HepG2 (cell line): ENCODE measurements around the gene TMED6. TPM values are rescaled to one million over a fixed set of nuclear protein-coding genes. Genes with fewer than 3 reads are reported as not detected.
A peak's percentile ranks its signal among the peaks of the same experiment; 100 is the strongest.

Experiments used
- ATAC-seq: fragments of 200-7000 bp; cut with Tn5 transposase; 3 replicates; pipeline ENCODE4 v1.9.1; 2020; ENCODE audit warnings: mild to moderate bottlenecking, moderate library complexity
- BruUV-seq: library from RNA; stranded (reverse); fragments of 400-500 nt; replicated peaks from 2 replicates; lab custom pipeline; 2021; lab: Mats Ljungman, UMichigan
- CTCF ChIA-PET: fragments of 300-600 bp; formaldehyde crosslinking; extraction: SDS; loops from one replicate; lab custom pipeline; 2021; ENCODE audit warnings: low total read pairs, inconsistent platforms, low intra/inter-chr PET ratio; lab: Yijun Ruan, JAX
- POLR2A ChIA-PET: fragments of 350-600 bp; sonication (Branson Sonifier 250); formaldehyde crosslinking; loops from one replicate; lab custom pipeline; 2020; ENCODE audit warnings: antibody characterized with exemption, inconsistent platforms; lab: Yijun Ruan, JAX
- DNase-seq: peaks from one replicate; pipeline ENCODE4 v3.0.0-alpha.2; 2015; ENCODE audit warnings: low spot score
- FAIRE-seq: peaks from 3 replicates; lab custom pipeline; 2011; peaks lifted over from hg19 to GRCh38; lab: Jason Lieb, UNC
- H2AFZ ChIP-seq: one replicate; pipeline ENCODE4 v1.6.1; 2011; ENCODE audit warnings: low read length, inconsistent platforms
- H3K27ac ChIP-seq: fragments of 300-600 bp; 3 replicates; pipeline ENCODE4 v1.8.0; 2011; ENCODE audit warnings: mixed run types, mild to moderate bottlenecking, mixed read lengths, low read length, inconsistent platforms; ENCODE audit not compliant: insufficient read depth; ENCODE audit errors: extremely low read length
- H3K27me3 ChIP-seq, 2 experiments: fragments of 200-600 bp in 1 of 2; 2 replicates in 1 of 2; 3 replicates in 1 of 2; pipeline versions ENCODE4 v1.6.0 to v1.8.0; 2011; ENCODE audit warnings: low read length in 2 of 2, mild to moderate bottlenecking in 2 of 2, moderate library complexity in 2 of 2, inconsistent platforms in 1 of 2; ENCODE audit not compliant: insufficient read depth in 2 of 2, control insufficient read depth in 1 of 2
- H3K36me3 ChIP-seq, 2 experiments: fragments of 200-600 bp in 1 of 2; replicated peaks in 1 of 2; 2 replicates in 1 of 2; 3 replicates in 1 of 2; pipeline versions ENCODE4 v1.5.1 to v1.8.0; 2011; ENCODE audit warnings: low read length in 2 of 2, inconsistent platforms in 1 of 2; ENCODE audit not compliant: insufficient read depth in 2 of 2, control insufficient read depth in 1 of 2
- H3K4me1 ChIP-seq: 2 replicates; pipeline ENCODE4 v1.5.1; 2012; ENCODE audit warnings: low read length, inconsistent platforms; ENCODE audit not compliant: insufficient read depth
- H3K4me2 ChIP-seq: 2 replicates; pipeline ENCODE4 v1.6.0; 2011; ENCODE audit warnings: low read depth, low read length, inconsistent platforms
- H3K4me3 ChIP-seq, 3 experiments: fragments of 200-600 bp in 1 of 3; sonication (generic), shearing (Covaris generic) in 1 of 3; replicated peaks in 1 of 3; 2 replicates each; pipeline ENCODE4 v1.5.1; 2011 to 2016; ENCODE audit warnings: low read length in 3 of 3, inconsistent platforms in 2 of 3, low read depth in 2 of 3, mild to moderate bottlenecking in 2 of 3, control low read depth in 1 of 3, mixed read lengths in 1 of 3; ENCODE audit not compliant: insufficient read depth in 1 of 3
- H3K79me2 ChIP-seq: one replicate; pipeline ENCODE4 v1.6.1; 2011; ENCODE audit warnings: low read length, inconsistent platforms; ENCODE audit not compliant: insufficient read depth
- H3K9ac ChIP-seq: 2 replicates; pipeline ENCODE4 v1.6.0; 2011; ENCODE audit warnings: mild to moderate bottlenecking, low read depth, low read length, inconsistent platforms; ENCODE audit not compliant: insufficient read depth
- H3K9me3 ChIP-seq: 2 replicates; pipeline ENCODE4 v1.5.1; 2012; ENCODE audit warnings: mild to moderate bottlenecking, low read length
- H4K20me1 ChIP-seq: 2 replicates; pipeline ENCODE4 v1.6.0; 2011; ENCODE audit warnings: inconsistent platforms, mild to moderate bottlenecking, low read length, moderate library complexity; ENCODE audit not compliant: insufficient read depth
- BRD4 ChIP-seq: sonication (generic); formaldehyde crosslinking; IDR thresholded peaks from 2 replicates; pipeline ENCODE4 v1.4.0; 2020; ENCODE audit warnings: missing genetic modification reagents
- GATA4 ChIP-seq: sonication (generic); IDR thresholded peaks from 2 replicates; pipeline ENCODE4 v1.6.1; 2016; ENCODE audit warnings: antibody characterized with exemption, low read depth, borderline replicate concordance
- GTF3A ChIP-seq: sonication (generic); formaldehyde crosslinking; conservative IDR thresholded peaks from 2 replicates; pipeline ENCODE4 v1.4.0; 2020; ENCODE audit warnings: mild to moderate bottlenecking, missing genetic modification reagents
- KDM2A ChIP-seq: sonication (generic); formaldehyde crosslinking; IDR thresholded peaks from 2 replicates; pipeline ENCODE4 v1.4.0; 2020; ENCODE audit warnings: low read depth, missing genetic modification reagents, borderline replicate concordance
- NR1H2 ChIP-seq: sonication (generic); formaldehyde crosslinking; IDR thresholded peaks from 2 replicates; pipeline ENCODE4 v1.8.1; 2022; ENCODE audit warnings: low read depth, missing genetic modification reagents, borderline replicate concordance
- POLR2A ChIP-seq, 2 experiments: IDR thresholded peaks; 2 replicates each; pipeline ENCODE4 v1.6.1; 2011; ENCODE audit warnings: low read depth in 2 of 2, low read length in 2 of 2, mild to moderate bottlenecking in 1 of 2, moderate library complexity in 1 of 2; ENCODE audit not compliant: insufficient read depth in 1 of 2
- SMC3 ChIP-seq: IDR thresholded peaks from 2 replicates; pipeline ENCODE4 v1.6.1; 2011; ENCODE audit warnings: low read length, improper control_type of control experiment
- TAF15 ChIP-seq: fragments of 200-400 bp; formaldehyde crosslinking; IDR thresholded peaks from one replicate; pipeline ENCODE4 v1.6.1; 2018; ENCODE audit warnings: mild to moderate bottlenecking, low read depth, low read length; ENCODE audit not compliant: poor library complexity, severe bottlenecking
- THAP8 ChIP-seq: sonication (generic); formaldehyde crosslinking; IDR thresholded peaks from 2 replicates; pipeline ENCODE4 v1.5.1; 2020; ENCODE audit warnings: missing genetic modification reagents, mild to moderate bottlenecking, borderline replicate concordance
- ZNF232 ChIP-seq: sonication (generic); formaldehyde crosslinking; IDR thresholded peaks from 2 replicates; pipeline ENCODE4 v1.4.0; 2020; ENCODE audit warnings: missing genetic modification reagents, borderline replicate concordance
- ZNF274 ChIP-seq: sonication (generic); formaldehyde crosslinking; IDR thresholded peaks from 2 replicates; pipeline ENCODE4 v1.5.1; 2020; ENCODE audit warnings: mild to moderate bottlenecking, missing genetic modification reagents
- ZNF441 ChIP-seq: sonication (generic); formaldehyde crosslinking; IDR thresholded peaks from 2 replicates; pipeline ENCODE4 v1.7.0; 2021; ENCODE audit warnings: missing genetic modification reagents, borderline replicate concordance
- ZNF703 ChIP-seq: sonication (generic); formaldehyde crosslinking; IDR thresholded peaks from 2 replicates; pipeline ENCODE4 v1.5.1; 2020; ENCODE audit warnings: missing genetic modification reagents, mild to moderate bottlenecking, moderate library complexity, borderline replicate concordance
- ZNF788 ChIP-seq: sonication (generic); formaldehyde crosslinking; IDR thresholded peaks from 2 replicates; pipeline ENCODE4 v1.5.0; 2020; ENCODE audit warnings: mild to moderate bottlenecking, missing genetic modification reagents, borderline replicate concordance
- ZSCAN22 ChIP-seq: sonication (generic); formaldehyde crosslinking; IDR thresholded peaks from 2 replicates; pipeline ENCODE4 v1.4.0; 2020; ENCODE audit warnings: mild to moderate bottlenecking, missing genetic modification reagents
- WGBS: methylation state at CpG from one replicate; pipeline ENCODE4 v1.1.6; 2017; ENCODE audit warnings: low lambda C conversion rate; 5-methylcytosine and 5-hydroxymethylcytosine counted together
- in situ Hi-C: cut with HindIII; loops from 2 replicates; pipeline ENCODE4 v1.10.0; 2017; ENCODE audit warnings: low pct_unique_long_range_greater_than_20kb; ENCODE audit not compliant: extremely low pct_ligation_motif_present
- intact Hi-C: fragments of 100-400 bp; cut with micrococcal nuclease; formaldehyde crosslinking; loops from one replicate; pipeline ENCODE4 v1.10.0; 2022; ENCODE audit not compliant: unreplicated experiment
- polyA plus RNA-seq, 8 experiments: library from polyadenylated mRNA; depleted of rRNA in 3 of 8; stranded (reverse) in 7 of 8; unstranded in 1 of 8; fragments of >200 nt; fragmentation: Illumina TruSeq in 4 of 8; extraction: Trizol in 4 of 8; gene quantifications; 2 replicates each; pipeline versions ENCODE4 v1.2.1 to v1.2.3, GENCODE V29; 2011 to 2016; ENCODE audit warnings: low read depth in 4 of 8, missing spikeins in 1 of 8, mixed read lengths in 1 of 8; ENCODE audit not compliant: insufficient read depth in 1 of 8
- total RNA-seq, 5 experiments: library from RNA; depleted of rRNA; stranded (reverse); fragments of >200 nt; fragmentation: Illumina TruSeq; extraction: Trizol; gene quantifications; 2 replicates each; pipeline ENCODE4 v1.2.3, GENCODE V29; 2016; ENCODE audit warnings: low read depth in 1 of 5
- TF ChIP-seq, protein P1 (sequence below): sonication (generic); formaldehyde crosslinking; IDR thresholded peaks from 2 replicates; pipeline ENCODE4 v1.5.0; 2020; ENCODE audit warnings: mild to moderate bottlenecking, missing genetic modification reagents, borderline replicate concordance

Gene TMED6
- total and polyA plus RNA-seq, 2 of the 13 experiments (the other 11 are each of a cell fraction or from before 2014, with no cell fraction given) = 9.8 to 14.4 TPM

DNA sequence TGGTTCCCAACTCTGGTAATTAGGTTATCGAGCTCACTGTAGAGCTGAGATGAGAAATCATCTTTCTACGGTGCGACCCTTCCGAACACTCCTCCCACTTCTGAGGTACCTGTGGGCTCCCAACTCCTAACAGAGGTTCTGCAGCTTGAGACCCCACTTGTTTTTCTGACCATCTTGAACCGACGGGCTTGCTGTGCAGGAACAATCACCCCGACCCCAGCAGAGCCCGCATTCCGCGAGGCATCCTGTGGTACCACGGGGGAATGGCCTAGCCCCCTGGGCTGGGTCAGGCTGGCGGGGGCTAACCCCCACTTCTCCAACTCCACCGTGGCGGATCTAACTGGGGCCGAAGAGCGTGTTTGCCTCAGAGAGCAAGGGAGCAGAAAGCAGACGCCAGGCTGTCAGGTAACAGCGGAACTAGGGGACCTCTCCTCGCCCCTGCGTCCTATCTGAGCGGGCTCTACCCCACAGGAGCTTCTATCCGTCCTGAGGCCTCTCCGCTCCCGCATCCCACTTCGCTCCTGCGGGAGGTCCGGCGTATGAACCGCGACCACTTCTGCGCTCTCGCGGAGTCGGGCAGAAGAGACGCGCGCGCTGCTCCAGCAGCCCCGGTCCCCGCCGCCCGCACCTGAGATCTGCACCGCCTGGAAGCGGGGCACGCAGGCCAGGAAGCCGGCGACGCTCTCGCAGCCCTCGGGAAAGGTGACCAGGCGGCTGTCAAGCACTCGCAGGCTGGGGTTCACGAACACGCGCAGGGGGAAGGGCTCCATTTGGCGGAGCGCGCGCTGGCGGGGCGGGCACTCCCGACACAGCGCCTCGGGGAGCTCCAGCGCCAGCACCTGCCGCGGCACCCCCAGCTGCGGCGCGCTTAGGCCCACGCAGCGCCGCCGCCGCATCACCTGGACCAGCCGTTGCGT is 22.0 kb downstream of the TMED6 start:
- WGBS = 12% methylated on average over 43 of the region's 77 CpGs
- peaks cover 63% of the 10 kb centered on the region for H3K79me2 ChIP-seq
- ATAC-seq = peak; percentile 25
- H3K4me1 ChIP-seq = peaks cover 58% of the 10 kb centered on the region
- BruUV-seq = no TSS peak
- H3K9ac ChIP-seq = peak overlapping the region; percentile 88
- intact Hi-C loops = loop anchor here (1.0 kb wide), 1 partner anchor 10 kb away; the partner anchor contains the start of genes COG8 and NIP7
- H3K4me2 ChIP-seq = peak overlapping the region; percentile 80
- H3K27me3 ChIP-seq = no peaks in the 10 kb centered on the region
- ChIA-PET CTCF (interaction anchor here (1.3 kb wide), 1 partner anchor 10 kb away, joined by 4 read pairs; the partner anchor contains the start of genes COG8 and NIP7), POLR2A (interaction anchor here (0.9 to 5.8 kb wide), 7 partner anchors 10 to 142 kb away, joined by 3 to 52 read pairs (median 5); partner anchors contain the start of genes COG8, NIP7, SNTB2 and TMED6)
- H4K20me1 ChIP-seq = peaks cover 31% of the 10 kb centered on the region
- H3K36me3 ChIP-seq = peaks cover 14 to 41% of the 10 kb centered on the region in 2 experiments
- FAIRE-seq = no peak
- in situ Hi-C loops = no loop called here
- no peaks in the 10 kb centered on the region for H3K9me3 ChIP-seq
- peak overlapping the region; percentile 70 to 88 (median 84) for H3K4me3 ChIP-seq
- H3K27ac ChIP-seq = peak overlapping the region; percentile 87
- no peak for DNase-seq
- no peak overlapping the region for H2AFZ ChIP-seq
- TF ChIP-seq ZNF441 (CRISPR knock-in tag) (peak; percentile 6; the same call in 1 of the 2 replicates), NR1H2 (peak; percentile 77; the same call in 1 of the 2 replicates), TAF15 (no peak), BRD4 (CRISPR knock-in tag) (0 out of 2 replicates have a peak, but pooled peaks have one; percentile 1), ZSCAN22 (0 out of 2 replicates have a peak, but pooled peaks have one; percentile 21), ZNF232 (0 out of 2 replicates have a peak, but pooled peaks have one; percentile 27), KDM2A (CRISPR knock-in tag) (peak; percentile 83), ZNF788 (CRISPR knock-in tag) (0 out of 2 replicates have a peak, but pooled peaks have one; percentile 34), THAP8 (peak; percentile 88; the same call in 1 of the 2 replicates), POLR2A (IDR thresholded peaks at IDR 0.05; ENCODE audit: insufficient read depth in 1 of 2, low read depth in 2 of 2, low read length in 2 of 2) (peak in 1 of 2 experiments; percentile 38; a peak in 1 of 4 replicates), GTF3A (CRISPR knock-in tag) (no peak), ZNF703 (CRISPR knock-in tag) (0 out of 2 replicates have a peak, but pooled peaks have one; percentile 67), GATA4 (0 out of 2 replicates have a peak, but pooled peaks have one; percentile 6), SMC3 (no peak), ZNF274 (no peak; the same call in 1 of the 2 replicates)
- TF ChIP-seq, protein P1, sequence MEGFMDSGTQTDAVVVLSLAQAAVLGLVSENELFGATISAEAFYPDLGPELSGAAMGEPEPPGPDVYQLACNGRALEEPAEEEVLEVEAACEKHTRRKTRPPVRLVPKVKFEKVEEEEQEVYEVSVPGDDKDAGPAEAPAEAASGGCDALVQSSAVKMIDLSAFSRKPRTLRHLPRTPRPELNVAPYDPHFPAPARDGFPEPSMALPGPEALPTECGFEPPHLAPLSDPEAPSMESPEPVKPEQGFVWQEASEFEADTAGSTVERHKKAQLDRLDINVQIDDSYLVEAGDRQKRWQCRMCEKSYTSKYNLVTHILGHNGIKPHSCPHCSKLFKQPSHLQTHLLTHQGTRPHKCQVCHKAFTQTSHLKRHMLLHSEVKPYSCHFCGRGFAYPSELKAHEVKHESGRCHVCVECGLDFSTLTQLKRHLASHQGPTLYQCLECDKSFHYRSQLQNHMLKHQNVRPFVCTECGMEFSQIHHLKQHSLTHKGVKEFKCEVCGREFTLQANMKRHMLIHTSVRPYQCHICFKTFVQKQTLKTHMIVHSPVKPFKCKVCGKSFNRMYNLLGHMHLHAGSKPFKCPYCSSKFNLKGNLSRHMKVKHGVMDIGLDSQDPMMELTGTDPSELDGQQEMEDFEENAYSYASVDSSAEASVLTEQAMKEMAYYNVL (CRISPR knock-in tag) = peak; percentile 28; the same call in 1 of the 2 replicates
